Measurements from ENCODE around the gene CPLX1.
A peak's percentile ranks its signal among the peaks of the same experiment; 100 is the strongest.

DNA sequence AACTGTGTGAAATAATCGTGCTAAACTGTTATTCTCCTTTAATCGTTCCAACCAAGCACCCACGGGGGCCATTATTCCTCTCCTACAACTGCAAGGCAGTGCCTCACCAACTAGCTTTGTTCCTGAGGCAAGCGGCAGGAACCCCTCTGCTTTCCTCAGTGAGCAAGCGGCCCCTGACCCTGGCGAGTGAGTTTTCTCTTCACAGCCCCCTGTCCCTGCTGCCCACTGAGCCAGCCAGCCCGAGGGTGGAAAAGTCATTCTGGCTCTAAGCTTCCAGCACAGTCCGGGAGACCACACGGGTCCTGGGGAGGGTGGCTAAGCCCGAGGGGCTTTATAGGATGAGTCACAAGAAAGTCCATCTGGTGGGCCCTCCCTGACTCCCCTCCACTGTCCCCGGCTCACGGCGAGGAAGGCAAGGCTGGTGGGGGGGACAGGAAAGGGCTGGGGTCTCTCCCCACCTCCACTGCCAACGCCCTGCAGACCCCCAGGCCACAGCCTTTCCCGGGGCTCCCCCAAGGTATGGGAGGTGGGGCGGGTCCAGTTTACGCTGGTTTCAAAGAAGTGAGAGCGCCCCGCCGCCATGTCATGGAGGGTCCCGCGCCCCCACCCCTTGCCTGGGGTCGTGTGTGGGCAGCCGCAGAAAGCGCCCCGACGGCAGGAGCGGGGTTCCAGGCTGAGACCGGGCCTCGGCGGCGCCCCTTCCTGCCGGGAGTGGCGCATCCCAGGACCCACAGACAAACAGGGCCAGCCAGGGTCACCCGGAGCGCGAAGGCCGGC is 45.0 kb downstream of the CPLX1 start:
- no peak for TF ChIP-seq RAD21 (IDR thresholded peaks at IDR 0.05; ENCODE audit: low read depth)
- 0 out of 2 replicates have a peak, but pooled peaks have one; percentile 4 for TF ChIP-seq TCF12 (IDR thresholded peaks at IDR 0.05; ENCODE audit: low read depth)
- TF ChIP-seq, protein P1, sequence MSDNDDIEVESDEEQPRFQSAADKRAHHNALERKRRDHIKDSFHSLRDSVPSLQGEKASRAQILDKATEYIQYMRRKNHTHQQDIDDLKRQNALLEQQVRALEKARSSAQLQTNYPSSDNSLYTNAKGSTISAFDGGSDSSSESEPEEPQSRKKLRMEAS (IDR thresholded peaks at IDR 0.05), result no peak
- no peak for TF ChIP-seq TAF1 (IDR thresholded peaks at IDR 0.05; ENCODE audit: low read depth)

Measured in Ishikawa (cell line).